ENCODE measurements around the gene ZFAND3.

Gene ZFAND3

GRCh38 chr6:37819177-37819801 is at the start of gene ZFAND3:
Gene ZFAND3, plus strand, starts transcription at chr6:37819727. Its CDS starts 219 bp downstream, at chr6:37819946.
- peak; percentile 95 for DNase-seq

GRCh38 chr6:37774028-37774680 is 45.4 kb upstream of the ZFAND3 start:
- DNase-seq: no peak

GRCh38 chr6:37776566-37776965 is 43.0 kb upstream of the ZFAND3 start:
- DNase-seq: no peak

- no peak for DNase-seq
Measured at GRCh38 chr6:37777272-37777834, 42.2 kb upstream of the ZFAND3 start.

GRCh38 chr6:37779111-37779800 is 40.3 kb upstream of the ZFAND3 start:
- no peak for DNase-seq

- DNase-seq: no peak
Measured at GRCh38 chr6:37779902-37780628, 39.5 kb upstream of the ZFAND3 start.

- no peak for DNase-seq
Measured at GRCh38 chr6:37781788-37782187, 37.7 kb upstream of the ZFAND3 start.

GRCh38 chr6:37783025-37783855 is 36.3 kb upstream of the ZFAND3 start:
- DNase-seq: no peak

- DNase-seq: no peak
Measured at GRCh38 chr6:37783856-37784584, 35.5 kb upstream of the ZFAND3 start.

- no peak for DNase-seq
Measured at GRCh38 chr6:37784585-37784967, 35.0 kb upstream of the ZFAND3 start.

GRCh38 chr6:37785002-37785662 is 34.4 kb upstream of the ZFAND3 start:
- DNase-seq: no peak

GRCh38 chr6:37785663-37786270 is 33.8 kb upstream of the ZFAND3 start:
- DNase-seq: no peak

GRCh38 chr6:37787216-37787615 is 32.3 kb upstream of the ZFAND3 start:
- DNase-seq: no peak

GRCh38 chr6:37788259-37788658 is 31.3 kb upstream of the ZFAND3 start:
- no peak for DNase-seq

GRCh38 chr6:37791156-37791919 is 28.2 kb upstream of the ZFAND3 start:
- DNase-seq: peak; percentile 85 to 89

- no peak for DNase-seq
Measured at GRCh38 chr6:37792457-37793033, 27.0 kb upstream of the ZFAND3 start.

GRCh38 chr6:37793067-37793466 is 26.5 kb upstream of the ZFAND3 start:
- DNase-seq: no peak

- no peak for DNase-seq
Measured at GRCh38 chr6:37794825-37795224, 24.7 kb upstream of the ZFAND3 start.

Data from NCI-H2081 (cell line).